Type B pancreatic cell (in vitro differentiated cells): ENCODE measurements around the gene NDC80. TPM values are rescaled to one million over a fixed set of nuclear protein-coding genes. Genes with fewer than 3 reads are reported as not detected.

Source experiments
- DNase-seq: peaks from one replicate; pipeline ENCODE4 v3.0.0; 2021; ENCODE audit warnings: mixed read lengths; ENCODE audit not compliant: unreplicated experiment; ENCODE audit errors: extremely low spot score
- H3K27ac Mint-ChIP-seq: 2 replicates; pipeline ENCODE4 v1.8.0; 2021; ENCODE audit warnings: mild to moderate bottlenecking, mixed read lengths
- H3K27me3 Mint-ChIP-seq: 2 replicates; pipeline ENCODE4 v1.8.0; 2021; ENCODE audit warnings: mixed read lengths
- H3K36me3 Mint-ChIP-seq: 2 replicates; pipeline ENCODE4 v1.8.0; 2021; ENCODE audit warnings: mixed read lengths
- H3K4me1 Mint-ChIP-seq: one replicate; pipeline ENCODE4 v1.8.0; 2021; ENCODE audit warnings: mixed read lengths; ENCODE audit not compliant: unreplicated experiment
- H3K4me3 Mint-ChIP-seq: 2 replicates; pipeline ENCODE4 v1.8.0; 2021; ENCODE audit warnings: mild to moderate bottlenecking, mixed read lengths
- H3K9me3 Mint-ChIP-seq: 2 replicates; pipeline ENCODE4 v1.8.0; 2021; ENCODE audit warnings: mixed read lengths
- CTCF ChIP-seq: fragments of 200-600 bp; sonication (generic); conservative IDR thresholded peaks from 2 replicates; pipeline ENCODE4 v1.5.0; 2021; ENCODE audit warnings: antibody characterized with exemption, mild to moderate bottlenecking
- total RNA-seq: library from RNA; stranded (reverse); gene quantifications from 2 replicates; pipeline ENCODE4 v1.2.1, GENCODE V29; 2021; ENCODE audit warnings: low replicate concordance

The NDC80 gene
- total RNA-seq, 1 donor from 2014 or later, result 34.3 TPM

- TF ChIP-seq CTCF, result no peak
- Mint-ChIP-seq H3K36me3 (no peaks in the 10 kb centered on the region), H3K9me3 (no peaks in the 10 kb centered on the region), H3K4me3 (no peak overlapping the region), H3K4me1 (no peaks in the 10 kb centered on the region), H3K27me3 (no peaks in the 10 kb centered on the region), H3K27ac (no peak overlapping the region)
- no peak for DNase-seq
Measured at GRCh38 chr18:2627821-2628276, 56.5 kb downstream of the NDC80 start.

- H3K27ac Mint-ChIP-seq, result no peak overlapping the region
- no peaks in the 10 kb centered on the region for H3K27me3 Mint-ChIP-seq
- no peak for TF ChIP-seq CTCF
- H3K4me3 Mint-ChIP-seq, result no peak overlapping the region
- no peak for DNase-seq
- no peaks in the 10 kb centered on the region for H3K9me3 Mint-ChIP-seq
- H3K36me3 Mint-ChIP-seq, result no peaks in the 10 kb centered on the region
- no peaks in the 10 kb centered on the region for H3K4me1 Mint-ChIP-seq
Measured at GRCh38 chr18:2629003-2629402, 57.6 kb downstream of the NDC80 start.

GRCh38 chr18:2635586-2635985 is 64.2 kb downstream of the NDC80 start:
- no peak for TF ChIP-seq CTCF
- Mint-ChIP-seq H3K4me1 (peaks cover 5% of the 10 kb centered on the region), H3K36me3 (no peaks in the 10 kb centered on the region), H3K27ac (no peak overlapping the region), H3K27me3 (no peaks in the 10 kb centered on the region), H3K9me3 (no peaks in the 10 kb centered on the region), H3K4me3 (no peak overlapping the region)
- DNase-seq, result no peak

GRCh38 chr18:2636126-2636631 is 64.8 kb downstream of the NDC80 start:
- Mint-ChIP-seq H3K4me1 (peaks cover 5% of the 10 kb centered on the region), H3K36me3 (no peaks in the 10 kb centered on the region), H3K9me3 (no peaks in the 10 kb centered on the region), H3K27ac (no peak overlapping the region), H3K4me3 (no peak overlapping the region), H3K27me3 (no peaks in the 10 kb centered on the region)
- no peak for DNase-seq
- no peak for TF ChIP-seq CTCF

GRCh38 chr18:2641638-2642037 is 70.3 kb downstream of the NDC80 start:
- Mint-ChIP-seq H3K27ac (no peak overlapping the region), H3K36me3 (no peaks in the 10 kb centered on the region), H3K4me3 (no peak overlapping the region), H3K4me1 (peaks cover 2% of the 10 kb centered on the region), H3K9me3 (no peaks in the 10 kb centered on the region), H3K27me3 (peaks cover 2% of the 10 kb centered on the region)
- no peak for DNase-seq
- TF ChIP-seq CTCF, result no peak

- no peak for DNase-seq
- Mint-ChIP-seq H3K4me3 (no peak overlapping the region), H3K9me3 (no peaks in the 10 kb centered on the region), H3K27me3 (peaks cover 2% of the 10 kb centered on the region), H3K4me1 (no peaks in the 10 kb centered on the region), H3K27ac (no peak overlapping the region), H3K36me3 (no peaks in the 10 kb centered on the region)
- TF ChIP-seq CTCF, result no peak
Measured at GRCh38 chr18:2642771-2643170, 71.4 kb downstream of the NDC80 start.
